ENCODE results near the gene NT5E.
A peak's percentile ranks its signal among the peaks of the same experiment; 100 is the strongest.

The NT5E gene

GRCh38 chr6:85449388-85449817 lies 480 bp upstream of the NT5E start:
- peak overlapping the region; percentile 83 for H3K4me3 ChIP-seq (ENCODE audit: control insufficient read depth, low read depth, low read length)
- no peak for TF ChIP-seq CTCF (IDR thresholded peaks at IDR 0.05; ENCODE audit: control insufficient read depth, insufficient read depth, low read depth, low read length, missing control alignments)
- peak; percentile 39 for DNase-seq (ENCODE audit: low read depth)

- no peak for TF ChIP-seq CTCF (IDR thresholded peaks at IDR 0.05; ENCODE audit: control insufficient read depth, insufficient read depth, low read depth, low read length, missing control alignments)
- H3K4me3 ChIP-seq (ENCODE audit: control insufficient read depth, low read depth, low read length), result peak overlapping the region; percentile 83
- no peak for DNase-seq (ENCODE audit: low read depth)
These were observed 1.9 kb downstream of the NT5E start for GRCh38 chr6:85451565-85452306.

GRCh38 chr6:85452441-85452881 lies 2.6 kb downstream of the NT5E start:
- no peak for TF ChIP-seq CTCF (IDR thresholded peaks at IDR 0.05; ENCODE audit: control insufficient read depth, insufficient read depth, low read depth, low read length, missing control alignments)
- peak overlapping the region; percentile 83 for H3K4me3 ChIP-seq (ENCODE audit: control insufficient read depth, low read depth, low read length)
- DNase-seq (ENCODE audit: low read depth), result peak; percentile 75

- peak overlapping the region; percentile 22 for H3K4me3 ChIP-seq (ENCODE audit: control insufficient read depth, low read depth, low read length)
- no peak for TF ChIP-seq CTCF (IDR thresholded peaks at IDR 0.05; ENCODE audit: control insufficient read depth, insufficient read depth, low read depth, low read length, missing control alignments)
- DNase-seq (ENCODE audit: low read depth), result no peak
These were observed 3.2 kb downstream of the NT5E start for GRCh38 chr6:85453052-85453451.

GRCh38 chr6:85453490-85453889 lies 3.6 kb downstream of the NT5E start:
- peak overlapping the region; percentile 22 for H3K4me3 ChIP-seq (ENCODE audit: control insufficient read depth, low read depth, low read length)
- no peak for TF ChIP-seq CTCF (IDR thresholded peaks at IDR 0.05; ENCODE audit: control insufficient read depth, insufficient read depth, low read depth, low read length, missing control alignments)
- DNase-seq (ENCODE audit: low read depth), result no peak

GRCh38 chr6:85455471-85456026 lies 5.7 kb downstream of the NT5E start:
- DNase-seq (ENCODE audit: low read depth), result no peak
- TF ChIP-seq CTCF (IDR thresholded peaks at IDR 0.05; ENCODE audit: control insufficient read depth, insufficient read depth, low read depth, low read length, missing control alignments), result no peak
- no peak overlapping the region for H3K4me3 ChIP-seq (ENCODE audit: control insufficient read depth, low read depth, low read length)
